T follicular helper cell (primary cell): ENCODE results near the gene CLEC16A.

Experiments used
- DNase-seq: peaks from one replicate; pipeline ENCODE4 v3.0.0-alpha.2; 2020; ENCODE audit warnings: low read depth

The CLEC16A gene

GRCh38 chr16:11082108-11082859, 137.9 kb downstream of the CLEC16A start:
- DNase-seq, result no peak

DNA sequence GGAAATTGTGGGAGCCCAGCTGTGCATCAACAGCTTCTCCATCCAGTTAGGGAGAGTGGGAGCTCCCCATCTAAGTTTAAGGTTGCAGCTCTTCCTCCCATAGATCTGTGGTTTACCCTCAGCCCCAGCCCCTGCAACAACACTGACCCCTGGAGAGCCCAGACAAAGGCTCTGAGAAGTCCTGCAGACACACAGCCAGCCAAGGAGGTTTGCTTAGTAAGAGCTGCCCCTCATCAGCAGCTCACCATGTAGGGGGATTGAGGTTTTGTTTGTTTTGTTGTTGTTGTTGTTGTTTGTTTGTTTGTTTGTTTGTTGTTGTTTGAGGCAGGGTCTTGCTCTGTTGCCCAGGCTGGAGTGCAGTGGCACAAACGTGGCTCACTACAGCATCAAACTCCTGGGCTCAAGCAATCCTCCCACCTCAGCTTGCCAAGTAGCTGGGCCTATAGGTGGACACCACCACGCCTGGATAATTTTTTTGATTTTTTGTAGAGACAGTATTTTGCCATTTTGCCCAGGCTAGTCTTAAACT, 138.6 kb downstream of the CLEC16A start:
- no peak for DNase-seq

GRCh38 chr16:11084484-11084875, 140.1 kb downstream of the CLEC16A start:
- no peak for DNase-seq

DNA sequence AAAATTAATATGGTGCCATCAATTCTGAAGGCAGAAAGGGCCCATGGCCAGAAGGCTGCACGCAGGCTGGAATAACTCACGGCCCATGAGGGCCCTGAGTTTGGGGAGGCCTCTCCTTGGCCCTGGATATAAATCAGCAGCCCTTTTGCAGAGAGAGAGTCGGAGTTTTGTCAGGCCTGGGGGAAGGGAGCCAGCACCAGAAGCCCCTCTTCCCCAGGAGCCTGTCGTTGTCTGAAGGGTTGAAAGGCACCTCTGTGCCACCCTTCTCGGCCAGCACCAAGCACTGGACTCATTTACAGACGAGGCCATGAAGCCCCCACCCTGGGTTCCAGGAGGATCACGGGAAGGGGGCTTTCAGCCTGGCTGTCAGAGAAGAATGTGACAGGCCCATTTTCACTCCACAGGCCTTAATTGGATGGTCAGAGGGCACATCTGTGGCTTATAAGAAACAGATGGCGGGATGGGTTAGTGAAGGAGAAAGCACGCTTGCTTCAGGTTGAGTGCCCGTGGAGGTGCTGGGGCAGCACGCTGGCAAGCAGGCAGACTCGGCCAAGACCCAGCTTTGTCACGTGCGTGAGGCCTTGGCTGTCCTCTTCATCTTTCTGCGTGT, 140.6 kb downstream of the CLEC16A start:
- no peak for DNase-seq

- no peak for DNase-seq
Measured at GRCh38 chr16:11085916-11086315, 141.6 kb downstream of the CLEC16A start.

DNA sequence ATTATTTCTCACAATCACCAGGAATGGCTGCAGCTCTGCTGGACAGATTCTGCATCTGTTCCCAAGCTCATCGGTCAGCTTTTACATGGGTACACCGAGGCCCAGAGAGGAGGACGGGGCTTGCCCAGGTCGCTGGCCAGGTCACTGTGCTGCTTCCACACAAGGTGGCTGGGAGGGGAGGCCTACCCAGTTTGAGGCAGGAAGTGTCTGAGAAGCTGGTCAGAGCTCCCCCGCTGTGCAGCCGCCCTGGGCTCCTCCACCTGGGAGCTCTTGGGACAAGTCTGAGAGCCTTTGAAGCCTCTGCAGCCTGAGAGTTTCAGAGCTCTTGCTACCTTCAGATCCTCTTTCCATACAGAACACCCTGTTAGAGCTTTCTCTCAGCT, 143.3 kb downstream of the CLEC16A start:
- DNase-seq, result no peak

DNA sequence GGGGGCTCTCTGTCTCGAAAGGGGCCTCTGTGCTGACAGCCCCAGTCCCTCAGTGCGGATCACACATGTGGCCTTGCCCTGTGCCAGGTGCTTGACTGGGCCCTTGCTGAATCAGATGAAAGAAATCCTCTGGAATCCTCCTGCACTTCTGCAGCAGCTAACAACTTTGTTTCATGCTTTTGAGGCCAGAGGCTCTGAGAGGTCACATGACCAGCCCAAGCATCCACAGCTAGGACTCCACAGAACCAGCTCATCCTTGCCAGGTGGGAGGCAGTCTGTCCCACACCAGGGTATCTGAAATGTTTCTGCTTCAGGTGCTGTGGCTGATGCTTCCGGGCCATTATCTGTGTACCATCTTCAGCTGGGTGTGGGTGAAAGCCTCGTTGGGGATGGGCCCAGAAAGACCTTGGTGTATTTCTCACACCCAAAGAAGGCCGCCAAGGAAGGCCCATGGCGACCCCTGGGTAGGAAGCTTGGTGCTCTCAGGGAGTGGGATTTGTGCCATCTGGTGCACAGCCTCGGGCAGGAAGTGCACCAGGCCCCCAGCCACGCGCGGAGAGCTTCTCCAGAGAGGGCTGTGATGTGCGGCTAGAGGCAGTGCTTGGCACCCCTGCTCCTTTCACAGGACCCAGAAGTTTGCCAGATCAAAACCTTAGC, 143.8 kb downstream of the CLEC16A start:
- DNase-seq, result no peak

DNA sequence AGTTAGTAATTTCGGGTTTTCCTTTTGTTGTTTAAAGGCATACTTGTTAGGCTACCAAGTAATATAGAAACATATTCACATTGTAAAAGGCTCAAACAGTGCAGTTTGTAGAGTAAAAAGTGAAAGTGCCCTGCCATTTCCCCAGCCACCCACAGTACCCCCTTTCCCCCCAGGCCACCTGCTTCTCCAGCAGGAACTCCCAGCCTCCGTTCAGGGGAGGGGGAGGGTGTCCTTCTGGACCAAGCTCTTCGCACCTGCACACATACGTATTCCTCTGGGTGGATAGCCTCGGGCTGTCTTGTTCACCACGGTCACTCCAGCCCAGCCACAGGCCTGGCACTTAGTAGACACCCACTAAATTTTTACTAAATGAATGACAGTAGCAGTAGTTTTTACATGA, 144.5 kb downstream of the CLEC16A start:
- no peak for DNase-seq

DNA sequence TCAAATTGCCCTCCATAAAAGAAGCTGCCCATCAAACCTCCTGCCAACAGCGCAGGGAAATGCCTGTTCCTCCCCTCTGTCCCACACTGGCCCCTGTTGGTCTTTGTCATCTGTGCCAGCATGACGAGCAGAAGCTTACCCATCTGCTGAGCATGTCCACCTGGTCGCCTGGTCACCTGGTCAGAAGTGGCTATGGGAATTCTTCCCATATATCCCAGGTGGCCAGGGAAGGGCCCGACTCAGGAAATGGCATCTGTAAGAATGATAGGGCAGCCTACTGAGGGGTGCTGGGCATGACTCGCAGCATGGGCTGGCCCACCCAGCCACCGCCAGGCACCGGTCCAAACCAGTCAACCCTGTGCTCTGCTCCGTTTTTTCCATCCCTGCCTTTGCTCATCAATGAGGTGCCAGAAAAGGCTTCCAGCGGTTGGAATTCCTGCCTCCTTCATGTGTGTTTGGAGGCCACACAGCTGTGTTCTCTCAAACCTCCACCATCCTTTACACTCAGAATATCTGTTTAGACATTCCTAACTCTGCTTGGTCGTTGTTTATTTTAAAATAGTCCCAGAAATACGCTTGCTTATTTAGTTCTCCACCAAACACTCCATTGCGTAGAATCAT, 145.2 kb downstream of the CLEC16A start:
- no peak for DNase-seq

DNA sequence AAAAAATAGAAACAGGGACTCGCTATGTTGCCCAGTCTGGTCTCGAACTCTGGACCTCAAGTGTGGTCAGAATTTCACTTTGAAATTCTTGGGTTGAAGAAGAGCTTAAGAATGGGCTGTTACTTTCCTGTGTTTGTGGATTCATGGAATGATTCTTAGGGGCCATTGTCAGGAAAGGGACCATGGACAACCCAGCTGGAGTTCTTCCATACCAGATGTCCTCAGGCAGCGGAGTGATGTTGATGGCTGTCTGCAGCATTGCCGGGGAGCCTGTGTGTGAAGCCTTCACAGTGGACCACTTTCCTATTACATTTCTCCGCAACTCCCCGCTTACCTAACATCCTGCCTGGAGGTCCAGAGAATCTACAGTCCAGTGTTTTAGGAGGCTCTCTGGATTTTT, 145.9 kb downstream of the CLEC16A start:
- DNase-seq, result no peak

DNA sequence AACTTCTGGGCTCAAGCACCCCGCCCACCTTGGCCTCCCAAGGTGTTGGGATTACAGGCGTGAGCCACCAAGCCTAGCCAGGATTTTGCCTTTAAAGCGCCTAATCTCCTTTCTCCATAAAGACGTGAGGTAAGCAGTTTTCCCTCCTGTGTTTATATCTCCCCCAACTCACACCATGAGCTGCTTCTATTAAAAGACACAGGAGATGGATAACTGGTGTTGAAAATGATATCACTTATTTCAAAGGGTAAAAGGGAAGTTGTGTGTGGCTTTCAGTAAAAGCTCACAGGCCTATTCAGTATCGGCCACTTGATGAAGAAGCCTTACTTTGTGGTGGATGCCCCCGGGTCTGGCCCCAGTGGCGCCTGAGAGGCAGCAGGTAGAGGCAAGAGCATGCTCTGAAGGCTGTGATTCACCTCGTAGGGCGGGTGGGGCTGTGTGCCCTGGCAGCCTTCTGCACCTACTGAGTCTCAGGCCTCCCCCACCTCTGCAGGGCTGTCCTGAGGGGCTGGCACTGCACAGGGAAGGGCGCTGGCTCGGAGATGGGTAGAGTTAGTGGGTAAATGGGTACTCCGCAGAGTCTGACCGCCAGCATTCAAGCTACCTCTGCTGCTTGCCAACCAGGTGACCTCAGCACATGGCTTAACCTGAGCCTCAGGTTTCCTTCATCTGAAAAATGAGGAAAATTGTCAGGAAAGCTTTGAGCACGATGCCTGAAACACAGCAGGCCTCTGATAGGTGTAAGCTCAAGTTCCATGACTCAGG, 146.8 kb downstream of the CLEC16A start:
- DNase-seq, result no peak

GRCh38 chr16:11092788-11093571, 148.6 kb downstream of the CLEC16A start:
- DNase-seq, result no peak

- no peak for DNase-seq
Measured at GRCh38 chr16:11093572-11094074, 149.3 kb downstream of the CLEC16A start.

GRCh38 chr16:11094075-11094856, 149.9 kb downstream of the CLEC16A start:
- no peak for DNase-seq

GRCh38 chr16:11094857-11095565, 150.6 kb downstream of the CLEC16A start:
- no peak for DNase-seq

- no peak for DNase-seq
Measured at GRCh38 chr16:11095935-11096334, 151.6 kb downstream of the CLEC16A start.

GRCh38 chr16:11097094-11097786, 152.9 kb downstream of the CLEC16A start:
- no peak for DNase-seq

DNA sequence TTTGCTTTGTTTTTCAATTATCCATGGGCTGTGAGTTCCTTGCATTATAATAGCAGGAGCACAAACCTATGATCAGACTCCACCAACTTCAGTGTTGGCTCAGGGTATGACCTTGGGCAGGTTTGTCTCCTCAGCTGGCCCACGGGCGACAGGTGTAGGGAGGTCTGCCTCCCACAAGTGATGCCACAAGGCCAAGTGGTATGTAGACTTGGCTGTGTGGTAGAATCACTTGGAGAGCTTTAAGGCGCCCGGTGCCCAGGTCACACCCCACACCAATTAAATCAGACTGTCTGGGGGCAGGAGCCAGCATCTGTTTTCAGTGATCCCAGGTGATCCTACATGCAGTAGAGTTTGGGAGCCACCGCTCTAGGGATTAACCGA, 153.4 kb downstream of the CLEC16A start:
- DNase-seq, result no peak
